Measurements from ENCODE around the gene TFCP2. TPM values are rescaled to one million over a fixed set of nuclear protein-coding genes. Genes with fewer than 3 reads are reported as not detected.

TFCP2 gene
- total and polyA plus RNA-seq, 7 experiments from 2014 or later, result 10.8 to 42.3 (median 27.4) TPM

- H3K27ac Mint-ChIP-seq, result no peak overlapping the region
- H3K4me1 Mint-ChIP-seq, result peaks cover 0 to 2% (median 0%) of the 10 kb centered on the region in 7 donors
- Histone ChIP-seq H3K27me3 (ENCODE audit: control insufficient read depth in 2 of 2, insufficient read depth in 2 of 2, low read length in 2 of 2) (no peaks in the 10 kb centered on the region), H3K4me1 (ENCODE audit: control insufficient read depth in 2 of 2, insufficient read depth in 2 of 2, low read length in 2 of 2) (no peaks in the 10 kb centered on the region), H3K27ac (ENCODE audit: low read depth, low read length) (no peak overlapping the region), H3K9me3 (ENCODE audit: control insufficient read depth in 2 of 3, low read length in 3 of 3) (no peaks in the 10 kb centered on the region), H3K4me3 (ENCODE audit: low read length) (no peak overlapping the region), H3K36me3 (ENCODE audit: control insufficient read depth in 2 of 3, insufficient read depth in 3 of 3, low read length in 3 of 3) (peaks cover 15 to 60% (median 19%) of the 10 kb centered on the region in 3 experiments)
- POLR2A ChIA-PET, result no interaction called here
- CTCF ChIA-PET, result no interaction called here
- ATAC-seq (no peak), DNase-seq (no peak)
- no peaks in the 10 kb centered on the region for H3K27me3 Mint-ChIP-seq
- H3K4me3 Mint-ChIP-seq, result no peak overlapping the region
- H3K36me3 Mint-ChIP-seq, result peaks cover under 1 to 57% (median 23%) of the 10 kb centered on the region in 5 donors
- no peaks in the 10 kb centered on the region for H3K9me3 Mint-ChIP-seq
- intact Hi-C loops (cut with micrococcal nuclease), result no loop called here
Observed at GRCh38 chr12:51108136-51108535, 64.8 kb downstream of the TFCP2 start.

GRCh38 chr12:51103977-51104376 is 69.0 kb downstream of the TFCP2 start:
- H3K27me3 ChIP-seq (ENCODE audit: control insufficient read depth in 2 of 2, insufficient read depth in 2 of 2, low read length in 2 of 2), result no peaks in the 10 kb centered on the region
- H3K9me3 Mint-ChIP-seq, result no peaks in the 10 kb centered on the region
- H3K4me3 ChIP-seq (ENCODE audit: low read length), result no peak overlapping the region
- H3K36me3 Mint-ChIP-seq, result peaks cover 0 to 67% (median 30%) of the 10 kb centered on the region in 5 donors
- CTCF ChIA-PET, result no interaction called here
- H3K4me1 ChIP-seq (ENCODE audit: control insufficient read depth in 2 of 2, insufficient read depth in 2 of 2, low read length in 2 of 2), result no peaks in the 10 kb centered on the region
- peak overlapping the region in 1 of 9 donors; percentile 9 for H3K27ac Mint-ChIP-seq
- no peaks in the 10 kb centered on the region for H3K4me1 Mint-ChIP-seq
- DNase-seq (no peak), ATAC-seq (no peak)
- POLR2A ChIA-PET, result interaction anchor here (0.7 kb wide), 1 partner anchor 70 kb away, joined by 3 read pairs; no protein-coding TSS in a partner anchor
- peaks cover 9 to 66% (median 41%) of the 10 kb centered on the region in 3 experiments for H3K36me3 ChIP-seq (ENCODE audit: control insufficient read depth in 2 of 3, insufficient read depth in 3 of 3, low read length in 3 of 3)
- no peaks in the 10 kb centered on the region for H3K27me3 Mint-ChIP-seq
- H3K27ac ChIP-seq (ENCODE audit: low read depth, low read length), result no peak overlapping the region
- intact Hi-C loops (cut with micrococcal nuclease), result loop anchor here in 1 of 2 donors (1.0 kb wide), 1 partner anchor 43 kb away; no protein-coding TSS in a partner anchor
- H3K9me3 ChIP-seq (ENCODE audit: control insufficient read depth in 2 of 3, low read length in 3 of 3), result no peaks in the 10 kb centered on the region
- H3K4me3 Mint-ChIP-seq, result no peak overlapping the region

- ChIA-PET POLR2A (interaction anchor here (1.1 kb wide), 1 partner anchor 140 kb away, joined by 3 read pairs; the partner anchor contains the start of gene DAZAP2), CTCF (no interaction called here)
- no peak overlapping the region for H3K27ac ChIP-seq (ENCODE audit: low read depth, low read length)
- no peaks in the 10 kb centered on the region for H3K27me3 ChIP-seq (ENCODE audit: control insufficient read depth in 2 of 2, insufficient read depth in 2 of 2, low read length in 2 of 2)
- no peaks in the 10 kb centered on the region for H3K4me1 ChIP-seq (ENCODE audit: control insufficient read depth in 2 of 2, insufficient read depth in 2 of 2, low read length in 2 of 2)
- DNase-seq (no peak), ATAC-seq (no peak)
- Mint-ChIP-seq H3K9me3 (no peaks in the 10 kb centered on the region), H3K36me3 (peaks cover 4 to 63% (median 33%) of the 10 kb centered on the region in 5 donors), H3K27me3 (no peaks in the 10 kb centered on the region), H3K27ac (peak overlapping the region in 1 of 9 donors; percentile 43), H3K4me1 (peaks cover 0 to 1% (median 0%) of the 10 kb centered on the region in 7 donors), H3K4me3 (no peak overlapping the region)
- no peaks in the 10 kb centered on the region for H3K9me3 ChIP-seq (ENCODE audit: control insufficient read depth in 2 of 3, low read length in 3 of 3)
- peaks cover 7 to 57% (median 29%) of the 10 kb centered on the region in 3 experiments for H3K36me3 ChIP-seq (ENCODE audit: control insufficient read depth in 2 of 3, insufficient read depth in 3 of 3, low read length in 3 of 3)
- intact Hi-C loops (cut with micrococcal nuclease), result no loop called here
- no peak overlapping the region for H3K4me3 ChIP-seq (ENCODE audit: low read length)
Observed at GRCh38 chr12:51098611-51099010, 74.3 kb downstream of the TFCP2 start.

- Mint-ChIP-seq H3K36me3 (peaks cover 0 to 18% (median 16%) of the 10 kb centered on the region in 5 donors), H3K4me1 (peaks cover 0 to 13% (median 1%) of the 10 kb centered on the region in 7 donors), H3K27ac (no peak overlapping the region), H3K27me3 (no peaks in the 10 kb centered on the region), H3K4me3 (no peak overlapping the region), H3K9me3 (no peaks in the 10 kb centered on the region)
- no peak overlapping the region for H3K27ac ChIP-seq (ENCODE audit: low read depth, low read length)
- no peak for DNase-seq
- CTCF ChIA-PET, result no interaction called here
- no peak overlapping the region for H3K4me3 ChIP-seq (ENCODE audit: low read length)
- H3K36me3 ChIP-seq (ENCODE audit: control insufficient read depth in 2 of 3, insufficient read depth in 3 of 3, low read length in 3 of 3), result peaks cover 0 to 15% (median 0%) of the 10 kb centered on the region in 3 experiments
- ATAC-seq, result no peak
- no peaks in the 10 kb centered on the region for H3K9me3 ChIP-seq (ENCODE audit: control insufficient read depth in 2 of 3, low read length in 3 of 3)
- POLR2A ChIA-PET, result interaction anchor here (0.6 to 0.7 kb wide), 2 partner anchors 22 to 716 kb away, joined by 3 to 4 read pairs; no protein-coding TSS in a partner anchor
- intact Hi-C loops (cut with micrococcal nuclease), result no loop called here
- no peaks in the 10 kb centered on the region for H3K27me3 ChIP-seq (ENCODE audit: control insufficient read depth in 2 of 2, insufficient read depth in 2 of 2, low read length in 2 of 2)
- no peaks in the 10 kb centered on the region for H3K4me1 ChIP-seq (ENCODE audit: control insufficient read depth in 2 of 2, insufficient read depth in 2 of 2, low read length in 2 of 2)
Observed at GRCh38 chr12:51090705-51091229, 82.2 kb downstream of the TFCP2 start.

- no peaks in the 10 kb centered on the region for H3K27me3 ChIP-seq (ENCODE audit: control insufficient read depth in 2 of 2, insufficient read depth in 2 of 2, low read length in 2 of 2)
- no peaks in the 10 kb centered on the region for H3K9me3 ChIP-seq (ENCODE audit: control insufficient read depth in 2 of 3, low read length in 3 of 3)
- H3K27me3 Mint-ChIP-seq, result no peaks in the 10 kb centered on the region
- ChIA-PET CTCF (interaction anchor here (0.7 kb wide), 1 partner anchor 10 kb away, joined by 3 read pairs; no protein-coding TSS in a partner anchor), POLR2A (no interaction called here)
- H3K4me1 ChIP-seq (ENCODE audit: control insufficient read depth in 2 of 2, insufficient read depth in 2 of 2, low read length in 2 of 2), result peaks cover 0 to under 1% of the 10 kb centered on the region in 2 donors
- H3K27ac Mint-ChIP-seq, result peak overlapping the region in 4 of 9 donors; percentile 15 to 58 (median 38)
- no peaks in the 10 kb centered on the region for H3K9me3 Mint-ChIP-seq
- H3K4me3 ChIP-seq (ENCODE audit: low read length), result no peak overlapping the region
- H3K27ac ChIP-seq (ENCODE audit: low read depth, low read length), result no peak overlapping the region
- no peak for ATAC-seq
- peaks cover 0 to 4% (median 0%) of the 10 kb centered on the region in 3 experiments for H3K36me3 ChIP-seq (ENCODE audit: control insufficient read depth in 2 of 3, insufficient read depth in 3 of 3, low read length in 3 of 3)
- H3K4me1 Mint-ChIP-seq, result peaks cover 9 to 18% (median 12%) of the 10 kb centered on the region in 7 donors
- peaks cover 0 to 6% (median 0%) of the 10 kb centered on the region in 5 donors for H3K36me3 Mint-ChIP-seq
- intact Hi-C loops (cut with micrococcal nuclease), result no loop called here
- peak overlapping the region in 1 of 10 donors; percentile 4 for H3K4me3 Mint-ChIP-seq
- DNase-seq, result no peak
Observed at GRCh38 chr12:51087818-51088217, 85.1 kb downstream of the TFCP2 start.

- no peak overlapping the region for H3K27ac Mint-ChIP-seq
Observed at GRCh38 chr12:51086933-51087332, 86.0 kb downstream of the TFCP2 start.

More at GRCh38 chr12:51086933-51087332, 86.0 kb downstream of the TFCP2 start:
- Histone ChIP-seq H3K9me3 (ENCODE audit: control insufficient read depth in 2 of 3, low read length in 3 of 3) (no peaks in the 10 kb centered on the region), H3K27ac (ENCODE audit: low read depth, low read length) (no peak overlapping the region), H3K4me1 (ENCODE audit: control insufficient read depth in 2 of 2, insufficient read depth in 2 of 2, low read length in 2 of 2) (peaks cover 3 to 7% of the 10 kb centered on the region in 2 donors), H3K27me3 (ENCODE audit: control insufficient read depth in 2 of 2, insufficient read depth in 2 of 2, low read length in 2 of 2) (no peaks in the 10 kb centered on the region), H3K4me3 (ENCODE audit: low read length) (no peak overlapping the region), H3K36me3 (ENCODE audit: control insufficient read depth in 2 of 3, insufficient read depth in 3 of 3, low read length in 3 of 3) (peaks cover 0 to 5% (median 0%) of the 10 kb centered on the region in 3 experiments)
- Mint-ChIP-seq H3K4me3 (no peak overlapping the region), H3K27me3 (no peaks in the 10 kb centered on the region), H3K9me3 (no peaks in the 10 kb centered on the region), H3K36me3 (peaks cover 0 to 10% (median 0%) of the 10 kb centered on the region in 5 donors), H3K4me1 (peaks cover 18 to 27% (median 20%) of the 10 kb centered on the region in 7 donors)
- intact Hi-C loops (cut with micrococcal nuclease), result no loop called here
- POLR2A ChIA-PET, result no interaction called here
- CTCF ChIA-PET, result no interaction called here
- ATAC-seq (no peak), DNase-seq (no peak)

Data from naive thymus-derived CD4-positive, alpha-beta T cell (primary cell).